Measurements from ENCODE around the gene TEX22.

The TEX22 gene

DNA sequence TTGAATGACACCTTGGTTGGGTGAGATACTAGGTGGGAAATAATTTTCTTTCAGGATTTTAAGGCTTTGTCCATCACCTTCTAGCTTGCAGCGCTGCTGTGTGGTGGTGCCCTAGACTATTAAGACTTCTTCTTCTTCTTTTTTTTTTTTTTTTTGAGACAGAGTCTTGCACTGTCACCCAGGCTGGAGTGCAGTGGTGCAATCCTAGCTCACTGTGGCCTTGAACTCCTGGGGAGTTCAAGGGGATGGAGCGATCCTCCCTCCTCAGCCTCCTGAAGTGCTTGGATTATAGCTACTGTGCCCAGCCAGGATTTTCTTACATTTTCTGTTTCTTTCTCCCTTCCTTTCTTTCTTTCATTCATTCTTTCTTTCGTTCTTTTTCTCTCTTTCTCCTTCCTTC is 11.0 kb downstream of the TEX22 start:
- DNase-seq = no peak

DNA sequence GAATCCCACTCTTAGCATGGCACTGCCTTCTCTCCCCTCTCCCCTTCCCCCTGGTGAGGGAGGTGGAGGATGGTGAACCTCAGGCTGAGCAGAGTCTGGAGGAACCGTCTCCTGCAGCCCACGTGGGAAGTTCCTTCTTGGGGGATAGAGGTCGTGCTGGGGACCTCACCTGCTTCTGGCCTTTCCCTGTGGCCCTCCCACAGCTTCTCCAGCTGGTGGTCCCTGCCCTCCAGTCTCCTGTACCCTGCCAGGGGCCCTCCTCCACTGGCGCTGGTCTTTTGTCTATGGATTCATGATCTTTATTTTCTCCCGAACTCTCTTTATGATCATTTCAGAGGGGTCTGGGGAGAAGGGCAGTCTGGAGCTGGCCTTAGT is 12.3 kb downstream of the TEX22 start:
- no peak for DNase-seq

DNA sequence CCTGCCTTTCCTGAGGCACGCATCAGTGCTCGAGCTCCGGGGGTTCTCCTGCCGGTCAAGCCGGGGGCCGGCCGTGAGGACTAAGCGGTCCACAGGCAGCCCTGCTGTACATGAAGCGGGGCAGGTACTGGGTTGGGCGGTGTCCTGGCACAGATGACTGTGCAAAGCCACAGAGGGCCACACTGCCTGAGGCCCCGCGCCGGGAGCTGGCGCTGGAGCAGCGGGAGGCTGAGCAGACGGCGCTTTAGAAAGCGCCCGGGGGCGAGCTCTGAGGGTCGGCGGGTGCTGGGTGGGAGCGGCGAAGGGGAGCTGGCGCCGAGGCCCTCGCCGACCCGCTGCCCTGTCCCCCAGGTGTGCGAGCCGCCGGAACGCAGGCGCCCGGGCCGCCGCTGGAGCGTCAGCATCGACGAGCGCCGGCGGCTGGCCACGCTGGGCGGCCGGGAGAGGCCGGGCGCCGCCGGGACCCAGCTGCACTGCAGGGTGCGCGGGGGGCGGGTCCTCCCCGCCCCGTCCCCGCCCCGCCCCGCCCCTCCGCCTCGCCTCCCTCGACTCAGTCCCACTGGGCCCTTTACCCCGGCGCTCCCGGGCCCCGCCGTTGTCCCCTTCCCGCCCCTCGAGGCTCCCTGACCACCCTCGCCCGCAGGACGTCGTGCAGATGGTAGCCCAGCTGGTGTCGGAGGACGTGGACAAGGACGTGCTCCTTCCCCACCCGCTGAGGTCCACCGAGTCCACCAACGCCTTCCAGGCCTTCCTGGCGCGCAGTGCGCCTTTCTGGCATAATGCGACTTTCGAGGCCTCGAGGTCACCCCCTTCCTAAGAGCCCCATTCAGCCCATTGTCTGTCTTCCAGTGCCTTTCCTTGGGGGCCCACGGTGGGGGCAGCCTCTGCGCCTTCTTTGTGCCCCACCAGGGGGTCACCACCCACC is 12.9 kb downstream of the TEX22 start:
- no peak for DNase-seq

DNA sequence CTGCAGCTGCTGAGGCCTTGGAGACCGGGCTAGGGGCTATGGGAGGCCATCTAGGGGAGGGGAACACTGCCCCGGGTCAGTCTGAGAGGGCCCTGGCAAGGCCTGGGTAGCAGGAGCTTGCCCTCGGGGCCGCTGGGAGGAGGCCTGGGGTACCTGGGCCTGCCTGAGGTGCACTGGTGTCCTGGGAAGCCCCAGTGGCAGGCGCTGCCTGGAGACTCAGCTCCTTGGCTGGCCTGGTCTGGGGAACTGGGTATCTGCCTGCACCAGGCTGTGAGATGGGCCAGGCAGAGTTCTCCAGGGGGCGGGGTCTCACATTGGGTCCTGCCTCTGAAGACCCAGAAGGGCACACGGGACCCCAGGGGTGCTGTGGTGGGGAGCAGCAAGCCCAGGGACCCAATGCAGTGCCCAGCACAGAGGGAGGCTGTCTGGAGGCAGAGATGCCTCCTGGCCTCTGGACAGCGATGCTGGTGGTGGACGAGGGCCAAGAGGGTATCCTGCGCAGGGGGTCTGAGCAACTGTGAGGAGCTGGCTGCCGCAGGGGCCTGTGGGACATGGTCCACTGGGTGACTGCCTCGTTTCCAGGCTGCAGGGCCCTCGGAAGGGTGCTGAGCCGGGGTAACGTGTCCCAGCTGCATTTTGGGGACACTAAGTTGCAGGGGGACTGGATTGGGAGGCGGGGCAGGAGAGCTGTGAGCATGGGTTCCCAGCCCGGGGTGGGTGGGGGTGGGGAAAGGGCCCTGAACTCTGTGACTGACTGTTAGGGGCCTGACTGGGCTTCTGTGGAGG is 13.8 kb downstream of the TEX22 start:
- DNase-seq = no peak

- DNase-seq = peak; percentile 54
Measured at GRCh38 chr14:105412771-105413543, 14.6 kb downstream of the TEX22 start.

DNA sequence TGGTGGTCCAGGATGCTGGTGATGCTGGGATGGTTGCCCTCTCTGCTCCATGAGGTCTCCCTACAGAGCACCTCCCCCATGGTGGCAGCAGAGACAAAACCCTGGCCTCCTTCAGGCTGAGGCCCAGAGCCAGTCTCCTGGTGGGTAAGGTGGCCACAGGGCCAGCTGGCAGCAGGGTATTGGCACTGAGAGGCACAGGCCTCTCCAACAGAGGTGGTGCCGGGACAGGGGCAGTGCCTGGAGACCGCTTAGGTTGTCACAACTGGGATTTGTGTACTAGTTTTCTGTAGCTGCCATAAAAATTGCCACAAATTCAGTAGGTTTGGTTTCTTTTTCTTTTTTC is 15.2 kb downstream of the TEX22 start:
- DNase-seq = no peak

DNA sequence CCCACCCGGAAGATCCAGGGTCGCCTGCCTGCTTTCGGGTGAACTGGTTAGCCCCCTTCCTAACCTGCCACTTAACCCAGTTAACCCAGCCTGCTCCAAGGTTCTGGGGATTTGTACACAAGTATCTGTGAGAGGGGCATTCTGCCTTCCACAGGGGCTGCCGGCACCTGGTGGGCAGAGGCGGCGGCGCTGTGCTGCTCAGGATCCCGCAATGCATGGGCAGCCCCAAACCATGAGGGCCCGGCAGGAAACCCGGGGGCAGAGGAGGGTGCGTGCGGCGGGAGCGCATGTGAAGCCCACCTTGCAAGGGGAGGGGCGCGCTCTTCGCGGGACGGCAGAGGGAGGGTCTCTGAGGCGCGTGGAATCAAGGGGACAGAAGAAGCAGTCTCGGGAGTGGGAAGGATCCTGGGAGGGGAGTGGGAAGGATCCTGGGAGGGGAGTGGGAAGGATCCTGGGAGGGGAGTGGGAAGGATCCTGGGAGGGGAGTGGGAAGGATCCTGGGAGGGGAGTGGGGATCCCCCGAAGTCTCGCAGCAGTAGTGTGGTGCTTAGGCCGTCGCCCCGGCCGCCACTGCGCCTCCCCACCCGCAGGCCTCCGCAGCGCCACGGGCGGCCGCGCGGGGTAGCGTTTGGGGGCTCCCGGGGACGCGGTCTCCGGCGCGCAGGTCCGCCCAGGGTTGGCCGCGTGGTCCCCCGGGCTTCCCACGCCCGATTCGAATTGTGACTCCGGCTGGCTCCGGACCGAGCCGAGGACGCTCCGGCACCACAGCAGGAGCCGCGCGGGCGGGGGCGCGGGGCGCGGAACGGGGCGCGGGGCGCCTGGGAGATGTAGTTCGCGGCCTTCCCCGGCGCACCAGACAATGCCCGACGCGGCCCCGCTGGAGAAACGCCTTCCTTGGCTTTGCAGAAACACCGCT is 16.4 kb downstream of the TEX22 start:
- DNase-seq = peak; percentile 33

DNA sequence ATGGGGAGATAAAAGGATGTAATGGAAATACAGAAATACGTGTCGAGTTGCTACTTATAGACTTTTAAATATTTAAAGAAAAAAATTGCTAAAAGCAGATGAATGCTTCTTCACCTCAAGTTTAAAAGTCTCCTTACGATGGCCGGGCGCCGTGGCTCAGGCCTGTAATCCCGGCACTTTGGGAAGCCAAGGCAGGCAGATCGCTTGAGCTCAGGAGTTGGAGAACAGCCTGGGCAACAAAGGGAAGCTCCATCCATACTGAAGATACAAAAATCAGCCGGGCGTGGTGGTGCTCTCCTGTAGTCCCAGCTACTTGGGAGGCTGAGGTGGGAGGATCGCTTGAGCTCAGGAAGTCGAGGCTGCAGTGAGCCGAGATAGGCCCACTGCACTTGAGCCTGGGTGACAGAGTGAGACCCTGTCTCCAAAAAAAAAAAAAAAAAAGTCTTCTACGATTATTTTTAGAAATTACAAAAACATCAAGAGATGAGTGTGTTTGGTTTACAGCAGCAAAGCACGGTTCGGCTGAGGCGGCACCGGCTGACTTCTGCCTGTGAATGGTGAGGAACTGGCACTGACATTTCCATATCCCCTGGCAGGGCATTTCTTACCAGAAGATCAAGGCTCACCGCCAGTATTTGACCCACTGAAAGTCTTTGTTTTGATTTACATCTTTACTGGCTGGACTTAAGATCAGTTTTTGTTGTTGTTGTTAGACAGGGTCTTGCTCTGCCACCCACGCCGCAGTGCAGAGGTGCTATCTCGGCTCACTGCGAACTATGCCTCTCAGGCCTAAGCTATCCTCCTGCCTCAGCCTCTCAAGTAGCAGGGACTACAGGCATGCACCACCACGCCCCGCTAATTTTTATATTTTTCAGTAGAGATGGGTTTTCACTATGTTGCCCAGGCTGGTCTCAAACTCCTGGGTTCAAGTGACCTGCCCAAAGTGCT is 17.4 kb downstream of the TEX22 start:
- no peak for DNase-seq

GRCh38 chr14:105416671-105417070 is 18.3 kb downstream of the TEX22 start:
- no peak for DNase-seq

DNA sequence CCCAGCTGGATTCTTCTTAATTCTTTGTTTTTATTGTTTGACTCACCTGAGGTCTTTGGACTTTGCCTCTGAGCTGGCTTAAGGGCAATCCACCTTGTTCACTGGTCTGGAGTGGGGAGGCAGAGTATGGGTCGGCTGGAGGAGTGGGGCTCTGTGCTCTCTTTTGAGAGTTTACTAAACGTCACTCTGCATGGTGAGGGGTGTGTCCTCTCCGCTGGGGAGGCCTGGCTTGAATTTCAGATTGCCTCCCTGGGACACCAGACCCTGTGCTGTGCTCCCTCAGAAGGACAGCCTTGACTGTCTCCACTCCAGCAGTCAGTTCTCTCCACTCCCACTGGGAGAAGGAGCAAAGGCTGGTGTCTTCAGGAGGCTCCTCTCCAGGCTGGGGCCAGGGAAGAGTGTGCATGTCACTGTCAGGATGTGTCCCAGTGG is 19.4 kb downstream of the TEX22 start:
- DNase-seq = no peak

- DNase-seq = no peak
Measured at GRCh38 chr14:105418269-105419194, 20.2 kb downstream of the TEX22 start.

GRCh38 chr14:105419195-105420091 is 21.1 kb downstream of the TEX22 start, which contains the start of gene MTA1:
Gene MTA1 (plus strand): TSS chr14:105419827. CDS start chr14:105420036, 209 bp downstream.
- DNase-seq = peak; percentile 23

- DNase-seq = no peak
Measured at GRCh38 chr14:105420101-105420973, 22.0 kb downstream of the TEX22 start.

DNA sequence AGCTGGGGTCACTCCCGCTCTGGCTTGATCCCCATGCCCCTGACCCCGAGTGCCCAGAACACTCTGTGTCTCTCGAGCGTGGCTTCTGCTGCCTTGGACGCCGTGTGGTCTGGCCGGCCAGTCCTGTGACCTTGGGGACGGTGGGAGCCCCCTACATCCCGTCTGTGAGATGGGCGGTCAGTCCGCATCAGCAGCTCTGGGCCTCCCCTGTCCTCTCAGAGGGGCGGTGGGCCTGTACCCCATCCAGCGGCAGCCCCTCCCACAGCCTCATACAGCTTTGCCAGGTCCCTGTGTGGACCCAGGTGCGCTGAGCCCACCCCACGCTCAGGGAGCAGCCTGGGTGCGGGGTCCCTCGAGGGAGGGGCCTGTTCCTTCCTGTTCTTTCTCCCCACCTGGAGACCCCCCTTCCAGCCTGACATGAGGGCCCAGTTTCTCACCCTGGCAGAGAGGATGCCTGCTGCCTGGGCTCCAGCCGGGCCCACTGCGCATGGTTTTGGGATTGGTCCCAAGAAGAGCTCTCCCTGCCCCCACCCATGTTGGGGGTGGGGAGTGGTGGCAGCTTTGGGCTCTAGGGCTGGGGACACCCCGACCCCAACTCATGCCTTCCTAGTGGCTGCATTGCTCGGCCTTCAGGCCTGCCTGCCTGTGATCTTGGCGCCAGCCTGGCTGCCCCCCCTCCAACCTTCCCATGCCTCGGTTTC is 22.8 kb downstream of the TEX22 start:
- DNase-seq = no peak

DNA sequence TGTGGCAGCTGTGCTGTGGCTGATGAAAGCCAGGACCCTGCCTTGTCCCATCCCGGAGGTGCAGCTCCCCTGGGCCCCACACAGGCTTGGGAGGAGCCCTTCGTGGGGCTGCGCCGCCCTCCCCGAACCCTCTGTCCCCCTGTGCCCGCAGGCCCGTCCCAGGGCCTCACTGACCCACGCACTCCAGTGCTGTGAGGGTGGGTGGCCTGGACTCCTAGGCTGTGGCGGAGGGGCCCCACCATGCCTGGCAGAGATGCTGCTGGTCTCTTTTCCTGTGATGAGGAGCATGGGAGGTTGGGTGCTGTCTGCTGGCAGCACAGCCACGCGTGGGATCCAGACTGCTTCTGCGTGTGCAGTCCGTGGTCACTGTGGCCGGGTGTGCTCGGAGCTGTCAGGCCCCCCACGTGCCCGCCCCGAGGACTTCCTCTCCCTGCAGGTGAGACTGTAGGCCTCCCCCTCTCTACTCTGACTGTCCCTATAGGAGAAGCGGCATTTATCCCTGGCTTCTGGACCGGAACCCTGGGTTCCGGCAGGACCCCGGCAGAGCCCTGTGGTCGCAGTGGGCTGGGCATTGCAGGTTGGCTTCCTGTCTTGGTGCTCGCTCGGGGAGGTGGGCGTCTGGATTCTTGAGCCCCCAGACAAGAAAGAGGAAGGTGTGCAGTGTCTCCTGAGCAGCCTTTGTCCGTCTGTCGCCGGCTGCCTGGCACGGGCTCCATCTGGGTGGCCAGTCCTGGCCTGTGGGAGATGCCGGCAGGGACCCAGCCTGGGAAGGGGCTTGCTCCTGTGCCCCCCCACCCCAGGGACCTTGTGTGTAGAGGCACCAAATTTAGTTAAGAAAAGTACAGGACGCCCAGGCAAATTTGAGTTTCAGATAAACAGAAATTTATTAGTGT is 23.6 kb downstream of the TEX22 start:
- DNase-seq = no peak

All from NCI-H510A treated with DMSO at 0.1 percent for 48 hours (cell line).